HepG2 (cell line): ENCODE results near the gene MCRS1. TPM values are rescaled to one million over a fixed set of nuclear protein-coding genes. Genes with fewer than 3 reads are reported as not detected.

Experiments used
- CTCF ChIP-seq: sonication (generic); formaldehyde crosslinking; IDR thresholded peaks from 2 replicates; pipeline ENCODE4 v1.5.0; 2020; ENCODE audit warnings: mild to moderate bottlenecking, missing genetic modification reagents, moderate library complexity
- DMAP1 ChIP-seq: IDR thresholded peaks from 2 replicates; pipeline ENCODE4 v1.6.1; 2016
- GLMP ChIP-seq: sonication (generic); formaldehyde crosslinking; IDR thresholded peaks from 2 replicates; pipeline ENCODE4 v1.9.0; 2021; ENCODE audit warnings: missing genetic modification reagents, mild to moderate bottlenecking, borderline replicate concordance
- HHEX ChIP-seq: IDR thresholded peaks from 2 replicates; pipeline ENCODE4 v1.6.1; 2016; ENCODE audit warnings: control low read depth
- HNF4A ChIP-seq: sonication (generic); formaldehyde crosslinking; IDR thresholded peaks from 2 replicates; pipeline ENCODE4 v1.4.0; 2020; ENCODE audit warnings: missing genetic modification reagents
- IRX3 ChIP-seq: sonication (generic); formaldehyde crosslinking; IDR thresholded peaks from 2 replicates; pipeline ENCODE4 v1.8.1; 2023; ENCODE audit warnings: mild to moderate bottlenecking, low read depth, missing genetic modification reagents, borderline replicate concordance
- NFYC ChIP-seq: IDR thresholded peaks from 2 replicates; pipeline ENCODE4 v1.6.1; 2016; ENCODE audit warnings: missing genetic modification reagents, missing compliant biosample characterization
- PHF21A ChIP-seq: sonication (generic); formaldehyde crosslinking; IDR thresholded peaks from 2 replicates; pipeline ENCODE4 v1.5.0; 2020; ENCODE audit warnings: mild to moderate bottlenecking, missing genetic modification reagents
- PHF8 ChIP-seq: sonication (generic); formaldehyde crosslinking; IDR thresholded peaks from 2 replicates; pipeline ENCODE4 v1.5.0; 2020; ENCODE audit warnings: missing genetic modification reagents
- SNRNP70 ChIP-seq: fragments of 200-400 bp; formaldehyde crosslinking; IDR thresholded peaks from 2 replicates; pipeline ENCODE4 v1.6.1; 2017; ENCODE audit warnings: mild to moderate bottlenecking, low read depth, low read length, moderate library complexity
- STAG1 ChIP-seq: sonication (generic); formaldehyde crosslinking; IDR thresholded peaks from 2 replicates; pipeline ENCODE4 v1.4.0; 2020; ENCODE audit warnings: missing genetic modification reagents
- THAP11 ChIP-seq: IDR thresholded peaks from 2 replicates; pipeline ENCODE4 v1.6.1; 2016; ENCODE audit warnings: missing biosample characterization, missing genetic modification reagents
- ZBTB1 ChIP-seq: sonication (generic); formaldehyde crosslinking; IDR thresholded peaks from 2 replicates; pipeline ENCODE4 v1.4.0; 2020; ENCODE audit warnings: missing genetic modification reagents, borderline replicate concordance
- ZNF142 ChIP-seq: sonication (generic); formaldehyde crosslinking; IDR thresholded peaks from 2 replicates; pipeline ENCODE4 v1.4.0; 2020; ENCODE audit warnings: missing genetic modification reagents
- ZNF343 ChIP-seq: sonication (generic); formaldehyde crosslinking; IDR thresholded peaks from 2 replicates; pipeline ENCODE4 v1.4.0; 2020; ENCODE audit warnings: mild to moderate bottlenecking, missing genetic modification reagents
- ZNF503 ChIP-seq: sonication (generic); formaldehyde crosslinking; IDR thresholded peaks from 2 replicates; pipeline ENCODE4 v1.4.0; 2020; ENCODE audit warnings: missing genetic modification reagents
- ZNF672 ChIP-seq: sonication (generic); formaldehyde crosslinking; IDR thresholded peaks from 2 replicates; pipeline ENCODE4 v1.8.1; 2022; ENCODE audit warnings: missing genetic modification reagents
- ZNF75D ChIP-seq: sonication (generic); formaldehyde crosslinking; IDR thresholded peaks from 2 replicates; pipeline ENCODE4 v1.8.1; 2023; ENCODE audit warnings: missing genetic modification reagents, mild to moderate bottlenecking, borderline replicate concordance
- ZNF792 ChIP-seq: IDR thresholded peaks from 2 replicates; pipeline ENCODE4 v1.6.1; 2016
- polyA plus RNA-seq, 8 experiments: library from polyadenylated mRNA; depleted of rRNA in 3 of 8; stranded (reverse) in 7 of 8; unstranded in 1 of 8; fragments of >200 nt; fragmentation: Illumina TruSeq in 4 of 8; extraction: Trizol in 4 of 8; gene quantifications; 2 replicates each; pipeline versions ENCODE4 v1.2.1 to v1.2.3, GENCODE V29; 2011 to 2016; ENCODE audit warnings: low read depth in 4 of 8, missing spikeins in 1 of 8, mixed read lengths in 1 of 8; ENCODE audit not compliant: insufficient read depth in 1 of 8
- total RNA-seq, 5 experiments: library from RNA; depleted of rRNA; stranded (reverse); fragments of >200 nt; fragmentation: Illumina TruSeq; extraction: Trizol; gene quantifications; 2 replicates each; pipeline ENCODE4 v1.2.3, GENCODE V29; 2016; ENCODE audit warnings: low read depth in 1 of 5
- TF ChIP-seq, protein P1 (sequence below): sonication (generic); formaldehyde crosslinking; IDR thresholded peaks from 2 replicates; pipeline ENCODE4 v1.4.0; 2020; ENCODE audit warnings: missing genetic modification reagents

The MCRS1 gene
- total and polyA plus RNA-seq, 2 of the 13 experiments (the other 11 are each of a cell fraction or from before 2014, with no cell fraction given): 51.0 to 66.3 TPM

- no peak for TF ChIP-seq GLMP (CRISPR knock-in tag)
- TF ChIP-seq NFYC (CRISPR knock-in tag): no peak
- TF ChIP-seq ZNF343 (CRISPR knock-in tag): no peak
- no peak for TF ChIP-seq ZBTB1
- no peak for TF ChIP-seq ZNF672
- TF ChIP-seq IRX3: no peak
- peak; percentile 29; the same call in 1 of the 2 replicates for TF ChIP-seq HNF4A (CRISPR knock-in tag)
- TF ChIP-seq DMAP1 (CRISPR knock-in tag): no peak
- TF ChIP-seq PHF21A (CRISPR knock-in tag): no peak; the same call in 1 of the 2 replicates
- TF ChIP-seq, protein P1, sequence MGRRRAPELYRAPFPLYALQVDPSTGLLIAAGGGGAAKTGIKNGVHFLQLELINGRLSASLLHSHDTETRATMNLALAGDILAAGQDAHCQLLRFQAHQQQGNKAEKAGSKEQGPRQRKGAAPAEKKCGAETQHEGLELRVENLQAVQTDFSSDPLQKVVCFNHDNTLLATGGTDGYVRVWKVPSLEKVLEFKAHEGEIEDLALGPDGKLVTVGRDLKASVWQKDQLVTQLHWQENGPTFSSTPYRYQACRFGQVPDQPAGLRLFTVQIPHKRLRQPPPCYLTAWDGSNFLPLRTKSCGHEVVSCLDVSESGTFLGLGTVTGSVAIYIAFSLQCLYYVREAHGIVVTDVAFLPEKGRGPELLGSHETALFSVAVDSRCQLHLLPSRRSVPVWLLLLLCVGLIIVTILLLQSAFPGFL (CRISPR knock-in tag): no peak
- TF ChIP-seq STAG1 (CRISPR knock-in tag): no peak
- 0 out of 2 replicates have a peak, but pooled peaks have one; percentile 18 for TF ChIP-seq THAP11 (CRISPR knock-in tag)
- TF ChIP-seq ZNF75D (CRISPR knock-in tag): no peak
- TF ChIP-seq CTCF (CRISPR knock-in tag): no peak
- TF ChIP-seq ZNF142 (CRISPR knock-in tag): no peak
- TF ChIP-seq ZNF792 (CRISPR knock-in tag): no peak
- no peak for TF ChIP-seq SNRNP70
- no peak for TF ChIP-seq HHEX (CRISPR knock-in tag)
- TF ChIP-seq ZNF503 (CRISPR knock-in tag): no peak
- TF ChIP-seq PHF8 (CRISPR knock-in tag): no peak
Measured at GRCh38 chr12:49543221-49543913, 24.6 kb downstream of the MCRS1 start (continued).
